Thoracic aorta (tissue), 2 donors: ENCODE measurements around the gene SSTR3. TPM values are rescaled to one million over a fixed set of nuclear protein-coding genes. Genes with fewer than 3 reads are reported as not detected.

ENCODE experiments used
- ATAC-seq: fragments of 150-250 bp; one replicate; pipeline ENCODE4 v1.8.0; 2017; ENCODE audit warnings: low read depth; ENCODE audit not compliant: insufficient number of reproducible peaks, low FRiP score
- DNase-seq: peaks from one replicate; pipeline ENCODE4 v3.0.0-alpha.2; 2020; ENCODE audit warnings: low spot score
- H3K27ac ChIP-seq, 2 donors: fragments of 200-600 bp; sonication (generic); 1 replicate in 1 of 2; 2 replicates in 1 of 2; pipeline ENCODE4 v1.5.1; 2016; ENCODE audit warnings: mild to moderate bottlenecking in 2 of 2, moderate library complexity in 2 of 2
- H3K27me3 ChIP-seq: fragments of 200-600 bp; sonication (generic); replicated peaks from 2 replicates; pipeline ENCODE4 v1.6.0; 2016; ENCODE audit warnings: mild to moderate bottlenecking; ENCODE audit not compliant: insufficient read depth
- H3K36me3 ChIP-seq: fragments of 200-600 bp; sonication (generic); one replicate; pipeline ENCODE4 v1.5.1; 2016
- H3K4me1 ChIP-seq, 2 donors: fragments of 200-600 bp; sonication (generic); 1 replicate in 1 of 2; 2 replicates in 1 of 2; pipeline versions ENCODE4 v1.5.1 to v1.6.0; 2016; ENCODE audit warnings: low read depth in 2 of 2, mild to moderate bottlenecking in 1 of 2; ENCODE audit not compliant: control insufficient read depth in 1 of 2
- H3K4me3 ChIP-seq: fragments of 200-600 bp; sonication (generic); 2 replicates; pipeline ENCODE4 v1.5.1; 2016; ENCODE audit warnings: mild to moderate bottlenecking
- H3K9me3 ChIP-seq: fragments of 200-600 bp; sonication (generic); 2 replicates; pipeline ENCODE4 v1.5.1; 2016
- CTCF ChIP-seq: fragments of 200-600 bp; sonication (generic); IDR thresholded peaks from one replicate; pipeline ENCODE4 v1.5.1; 2019; ENCODE audit warnings: antibody characterized with exemption
- total RNA-seq, 2 donors: library from RNA; depleted of rRNA; stranded (reverse); fragments of >200 nt; gene quantifications; one replicate each; pipeline versions ENCODE4 v1.1.0 to v1.2.3, GENCODE V29; 2016

The SSTR3 gene
- total RNA-seq, 2 donors from 2014 or later = not detected

GRCh38 chr22:37210041-37210803 lies 2.1 kb downstream of the SSTR3 start:
- no peak for ATAC-seq
- no peak for TF ChIP-seq CTCF

GRCh38 chr22:37209140-37209845 lies 3.0 kb downstream of the SSTR3 start:
- Histone ChIP-seq H3K27me3 (no peaks in the 10 kb centered on the region), H3K36me3 (no peaks in the 10 kb centered on the region), H3K4me3 (no peak overlapping the region), H3K27ac (no peak overlapping the region), H3K4me1 (no peaks in the 10 kb centered on the region), H3K9me3 (no peaks in the 10 kb centered on the region)
- no peak for TF ChIP-seq CTCF
- no peak for DNase-seq
- no peak for ATAC-seq

More at GRCh38 chr22:37210041-37210803, 2.1 kb downstream of the SSTR3 start:
- no peak for DNase-seq
- Histone ChIP-seq H3K4me1 (no peaks in the 10 kb centered on the region), H3K9me3 (no peaks in the 10 kb centered on the region), H3K27me3 (no peaks in the 10 kb centered on the region), H3K4me3 (no peak overlapping the region), H3K27ac (no peak overlapping the region), H3K36me3 (no peaks in the 10 kb centered on the region)

- no peak overlapping the region for H3K27ac ChIP-seq
- H3K4me3 ChIP-seq = no peak overlapping the region
- no peaks in the 10 kb centered on the region for H3K4me1 ChIP-seq
- no peak for TF ChIP-seq CTCF
- H3K27me3 ChIP-seq = no peaks in the 10 kb centered on the region
- ATAC-seq (no peak), DNase-seq (no peak)
- no peaks in the 10 kb centered on the region for H3K9me3 ChIP-seq
- no peaks in the 10 kb centered on the region for H3K36me3 ChIP-seq
Observed at GRCh38 chr22:37208401-37209139, 3.7 kb downstream of the SSTR3 start.

- no peaks in the 10 kb centered on the region for H3K4me1 ChIP-seq
- no peak overlapping the region for H3K27ac ChIP-seq
- H3K36me3 ChIP-seq = no peaks in the 10 kb centered on the region
- H3K27me3 ChIP-seq = no peaks in the 10 kb centered on the region
- ATAC-seq = no peak
- no peak for TF ChIP-seq CTCF
- H3K4me3 ChIP-seq = no peak overlapping the region
- H3K9me3 ChIP-seq = no peaks in the 10 kb centered on the region
- DNase-seq = no peak
Observed at GRCh38 chr22:37207981-37208380, 4.3 kb downstream of the SSTR3 start.
